Heart left ventricle (tissue), 16 donors: Measurements from ENCODE around the gene CEP112. TPM values are rescaled to one million over a fixed set of nuclear protein-coding genes. Genes with fewer than 3 reads are reported as not detected.

Experiments used
- ATAC-seq, 4 donors: fragments of 200-7000 bp; cut with Tn5 transposase; one replicate each; pipeline ENCODE4 v1.9.1; 2020 to 2022; ENCODE audit warnings: moderate library complexity in 4 of 4, mild to moderate bottlenecking in 3 of 4, moderate number of reproducible peaks in 1 of 4
- DNase-seq, 5 donors: peaks; one replicate each; pipeline ENCODE4 v3.0.0-alpha.2; 2020
- H3K27ac ChIP-seq, 12 donors: fragments of 200-600 bp; sonication (generic) in 4 of 12; one replicate each; pipeline versions ENCODE4 v1.5.0 to v1.8.0; 2016 to 2022; ENCODE audit warnings: mild to moderate bottlenecking in 2 of 12
- H3K27me3 ChIP-seq, 9 donors: fragments of 200-600 bp; sonication (generic) in 2 of 9; one replicate each; pipeline versions ENCODE4 v1.5.1 to v1.8.0; 2016 to 2022; ENCODE audit warnings: mild to moderate bottlenecking in 3 of 9
- H3K36me3 ChIP-seq, 9 donors: fragments of 200-600 bp; sonication (generic) in 2 of 9; one replicate each; pipeline versions ENCODE4 v1.5.0 to v1.8.0; 2018 to 2022; ENCODE audit warnings: mild to moderate bottlenecking in 2 of 9
- H3K4me1 ChIP-seq, 12 donors: fragments of 200-600 bp; sonication (generic) in 4 of 12; one replicate each; pipeline versions ENCODE4 v1.5.0 to v1.8.0; 2016 to 2022; ENCODE audit warnings: mild to moderate bottlenecking in 3 of 12
- H3K4me3 ChIP-seq, 12 donors: fragments of 200-600 bp; sonication (generic) in 4 of 12; one replicate each; pipeline versions ENCODE4 v1.5.0 to v1.8.0; 2017 to 2022; ENCODE audit warnings: mild to moderate bottlenecking in 9 of 12, moderate library complexity in 4 of 12
- H3K9me3 ChIP-seq, 12 donors: fragments of 200-600 bp; sonication (generic) in 4 of 12; one replicate each; pipeline versions ENCODE4 v1.5.0 to v1.8.0; 2016 to 2022; ENCODE audit warnings: mild to moderate bottlenecking in 1 of 12
- CTCF ChIP-seq, 12 donors: fragments of 200-600 bp; sonication (generic) in 4 of 12; IDR thresholded peaks; one replicate each; pipeline versions ENCODE4 v1.5.0 to v1.8.0; 2018 to 2022; ENCODE audit warnings: antibody characterized with exemption in 12 of 12, mild to moderate bottlenecking in 5 of 12
- POLR2A ChIP-seq, 2 donors: fragments of 450-650 bp; IDR thresholded peaks; one replicate each; pipeline ENCODE4 v1.6.1; 2017; ENCODE audit warnings: antibody characterized with exemption in 2 of 2, mild to moderate bottlenecking in 2 of 2, moderate library complexity in 2 of 2
- WGBS, 4 donors: extraction: QIAGEN DNeasy Blood & Tissue Kit in 2 of 4; methylation state at CpG; one replicate each; pipeline versions ENCODE4 v1.1.5 to v1.1.7; 2013 to 2018; 5-methylcytosine and 5-hydroxymethylcytosine counted together
- intact Hi-C, 10 donors: fragments of 100-400 bp; cut with DNase I; formaldehyde crosslinking; loops; one replicate each; pipeline versions ENCODE4 v1.11.1 to v1.14.2; 2022
- polyA plus RNA-seq, 2 donors: library from polyadenylated mRNA; stranded (reverse); fragments of 200-250 nt; gene quantifications; one replicate each; pipeline ENCODE4 v1.2.3, GENCODE V29; 2013
- total RNA-seq, 9 donors: library from RNA; depleted of rRNA in 2 of 9; stranded (reverse); fragments of >200 nt in 2 of 9; fragmentation: NEBNext Ultra II Directional in 3 of 9; extraction: Animal tissue kit (Norgen Biotek cat#: 25700) in 3 of 9; gene quantifications; one replicate each; pipeline versions ENCODE4 v1.1.0 to v1.2.4, GENCODE V29; 2016 to 2023
- donor health status: ischemic (EF 13 %, LVEDD 7.1; RV severe dilation, severe dysfunction).
- donor health status: healthy with polysubstance abuse.
- donor health status: DM: no; HTN: yes; CAD: no.
- donor health status: DM: no; HTN: no; CAD: no.
- donor health status: ischemic (EF 25% LVEDD 6.9; RV normal size, moderate dysfunction).
- donor health status: ischemic (EF 25% LVEDD 5.7; RV mildly dilated, moderate dysfunction).
- donor health status: healthy.
- donor health status: DM: yes; HTN: yes; CAD: no.
- donor health status: ischemic (EF 35%, LVEDD 5.7; RV mildly dilated, moderate dysfunction).
- donor health status: nonischemic (EF 11% LVEDD 7.7; RV severe dilation, severe dysfunction).
- donor health status: DM: yes; HTN: yes; CAD: no.
- donor health status: PGD.
- donor health status: ischemic (EF 29% LVEDD 5.4; RV normal size, mild dysfunction).
- donor health status: nonischemic (EF 23%, LVEDD 6.1; RV moderate dilation, normal function).

Gene CEP112
- total and polyA plus RNA-seq, 11 donors: 5.5 to 28.3 (median 14.3) TPM

DNA sequence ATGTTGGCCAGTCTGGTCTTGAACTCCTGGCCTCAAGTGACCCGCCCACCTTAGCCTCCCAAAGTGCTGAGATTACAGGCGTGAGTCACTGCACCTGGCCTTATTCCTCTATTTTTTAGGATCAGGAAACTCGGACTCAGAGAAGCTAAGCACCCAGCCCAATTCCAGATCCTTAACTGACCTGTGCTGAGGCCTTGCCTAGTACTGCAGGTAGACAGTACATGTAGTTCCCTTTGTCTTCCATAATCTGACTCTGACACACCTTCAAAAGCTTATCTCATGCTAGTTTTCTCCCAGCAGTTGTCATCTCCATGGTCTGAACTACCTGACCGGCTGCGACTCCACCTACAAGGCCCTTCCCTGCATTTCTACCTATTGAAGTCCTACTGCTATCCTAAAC lies 564.8 kb downstream of the CEP112 start:
- Histone ChIP-seq H3K4me1 (no peaks in the 10 kb centered on the region), H3K36me3 (no peaks in the 10 kb centered on the region), H3K27me3 (no peaks in the 10 kb centered on the region), H3K27ac (no peak overlapping the region), H3K4me3 (no peak overlapping the region), H3K9me3 (no peaks in the 10 kb centered on the region)
- no peak for ATAC-seq
- TF ChIP-seq CTCF (IDR thresholded peaks at IDR 0.05) (no peak), POLR2A (IDR thresholded peaks at IDR 0.05) (no peak)
- 94 to 97% (median 95%) methylated on average over 5 of the region's 5 CpGs for WGBS, 4 donors
- DNase-seq: no peak
- intact Hi-C loops: no loop called here

DNA sequence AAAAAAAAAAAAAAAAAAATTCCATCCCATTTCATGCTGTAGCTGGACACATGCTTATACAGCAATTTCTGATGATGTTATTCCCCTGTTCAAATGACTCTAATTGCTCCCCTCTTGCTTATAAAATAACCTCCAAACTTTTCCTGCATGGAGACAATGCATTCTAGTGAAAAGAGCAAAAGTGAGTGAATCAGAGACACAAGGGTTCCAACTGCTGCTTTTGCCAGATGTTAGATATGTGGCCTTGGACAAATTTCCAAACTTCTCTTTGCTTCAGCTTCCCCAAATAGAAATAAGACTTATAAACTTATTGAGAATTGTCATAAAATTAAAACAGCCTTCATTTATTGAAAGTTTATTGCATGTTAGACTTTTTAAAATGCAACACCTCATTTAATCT lies 565.5 kb downstream of the CEP112 start:
- H3K4me3 ChIP-seq: no peak overlapping the region
- intact Hi-C loops: no loop called here
- no peak overlapping the region for H3K27ac ChIP-seq

DNA sequence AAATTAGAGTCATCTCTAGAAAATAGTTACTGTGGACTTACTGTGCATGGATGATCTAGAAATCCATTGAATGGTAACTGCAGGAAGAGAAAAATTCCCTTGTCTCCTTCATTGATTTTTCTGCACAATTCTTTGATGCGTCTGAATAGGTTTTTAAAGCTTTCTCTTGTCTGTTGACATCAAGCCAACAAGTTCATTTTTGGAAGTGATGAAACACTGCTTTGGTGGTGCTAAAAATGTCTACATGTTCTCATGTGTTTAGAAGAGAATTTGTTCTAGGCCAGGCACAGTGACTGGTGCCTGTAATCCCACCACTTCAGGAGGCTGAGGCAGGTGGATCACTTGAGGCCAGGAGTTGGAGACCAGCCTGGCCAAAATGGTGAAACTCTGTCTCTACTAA lies 573.4 kb downstream of the CEP112 start:
- no peaks in the 10 kb centered on the region for H3K4me1 ChIP-seq
- TF ChIP-seq CTCF (IDR thresholded peaks at IDR 0.05) (no peak), POLR2A (IDR thresholded peaks at IDR 0.05) (no peak)
- H3K27me3 ChIP-seq: no peaks in the 10 kb centered on the region
- no peaks in the 10 kb centered on the region for H3K36me3 ChIP-seq
- H3K4me3 ChIP-seq: no peak overlapping the region
- intact Hi-C loops: no loop called here
- no peak overlapping the region for H3K27ac ChIP-seq
- WGBS, 4 donors: 92 to 95% (median 94%) methylated on average over 1 of the region's 1 CpG
- ATAC-seq: no peak
- no peaks in the 10 kb centered on the region for H3K9me3 ChIP-seq
- no peak for DNase-seq

More for the DNA sequence above, 565.5 kb downstream of the CEP112 start:
- Histone ChIP-seq H3K4me1 (no peaks in the 10 kb centered on the region), H3K36me3 (no peaks in the 10 kb centered on the region), H3K9me3 (no peaks in the 10 kb centered on the region), H3K27me3 (no peaks in the 10 kb centered on the region)
- TF ChIP-seq CTCF (IDR thresholded peaks at IDR 0.05): no peak
- TF ChIP-seq POLR2A (IDR thresholded peaks at IDR 0.05): no peak
- ATAC-seq (no peak), DNase-seq (no peak)

DNA sequence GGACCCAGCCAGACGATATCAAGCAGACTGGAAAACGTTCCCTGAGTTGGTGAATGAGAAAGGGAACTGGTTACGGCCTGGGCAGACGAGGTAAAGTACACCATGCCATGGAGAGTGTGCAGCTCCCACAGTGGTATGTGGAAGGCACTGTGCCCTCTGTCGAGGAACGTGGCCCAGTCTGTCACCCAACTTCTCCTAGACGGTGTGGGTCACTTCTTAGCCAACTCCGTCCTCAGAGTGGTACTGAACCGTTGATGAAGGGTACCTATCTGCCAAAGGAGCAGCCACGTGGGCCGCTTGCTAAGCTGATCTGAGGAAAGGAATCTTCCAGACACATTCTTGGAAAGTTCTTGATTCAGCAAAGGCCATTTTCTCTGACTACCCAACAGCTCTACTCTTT lies 574.4 kb downstream of the CEP112 start:
- H3K9me3 ChIP-seq: no peaks in the 10 kb centered on the region
- H3K4me3 ChIP-seq: no peak overlapping the region
- intact Hi-C loops: no loop called here
- DNase-seq (no peak), ATAC-seq (no peak)
- H3K36me3 ChIP-seq: no peaks in the 10 kb centered on the region
- no peak for TF ChIP-seq POLR2A (IDR thresholded peaks at IDR 0.05)
- TF ChIP-seq CTCF (IDR thresholded peaks at IDR 0.05): no peak
- no peak overlapping the region for H3K27ac ChIP-seq
- no peaks in the 10 kb centered on the region for H3K4me1 ChIP-seq
- WGBS, 4 donors: 97 to 98% (median 97%) methylated on average over 11 of the region's 11 CpGs
- no peaks in the 10 kb centered on the region for H3K27me3 ChIP-seq
